H1 (cell line): ENCODE data around the gene ZNF654. TPM values are rescaled to one million over a fixed set of nuclear protein-coding genes. Genes with fewer than 3 reads are reported as not detected.

Experiments
- CTCF ChIA-PET: fragments of 300-600 bp; sonication (Branson Sonifier 250); formaldehyde crosslinking; loops from one replicate; lab custom pipeline; 2021; ENCODE audit not compliant: partially characterized antibody; lab: Charles Lee
- POLR2A ChIA-PET: fragments of 300-600 bp; sonication (Branson Sonifier 250); formaldehyde crosslinking; loops from one replicate; lab custom pipeline; 2021; ENCODE audit warnings: inconsistent platforms; ENCODE audit not compliant: partially characterized antibody; lab: Charles Lee
- DNase-seq, 2 experiments: peaks; one replicate each; pipeline versions ENCODE4 v3.0.0 to v3.0.0-alpha.2; 2010 to 2022; ENCODE audit warnings: low spot score in 2 of 2, low read depth in 1 of 2, mixed read lengths in 1 of 2
- FAIRE-seq: peaks from 2 replicates; lab custom pipeline; 2011; peaks lifted over from hg19 to GRCh38; lab: Jason Lieb, UNC
- H2AFZ ChIP-seq: 2 replicates; pipeline ENCODE4 v1.8.1; 2012; ENCODE audit warnings: low read length, inconsistent platforms
- H2AK5ac ChIP-seq: 2 replicates; pipeline ENCODE4 v1.6.1; 2013; ENCODE audit warnings: low read depth, low read length
- H2BK120ac ChIP-seq: replicated peaks from 2 replicates; pipeline ENCODE3; 2013; ENCODE audit warnings: low read depth, low read length, inconsistent platforms
- H2BK12ac ChIP-seq: 2 replicates; pipeline ENCODE4 v1.6.1; 2013; ENCODE audit warnings: low read depth, low read length
- H2BK15ac ChIP-seq: 2 replicates; pipeline ENCODE4 v1.6.1; 2013; ENCODE audit warnings: low read length
- H2BK20ac ChIP-seq: 2 replicates; pipeline ENCODE4 v1.6.1; 2013; ENCODE audit warnings: low read length
- H2BK5ac ChIP-seq: 2 replicates; pipeline ENCODE4 v1.6.1; 2013; ENCODE audit warnings: low read depth, low read length
- H3K14ac ChIP-seq: 2 replicates; pipeline ENCODE4 v1.6.1; 2013; ENCODE audit warnings: inconsistent platforms; ENCODE audit not compliant: insufficient read length
- H3K18ac ChIP-seq: 2 replicates; pipeline ENCODE4 v1.6.1; 2013; ENCODE audit warnings: low read length; ENCODE audit errors: extremely low read depth
- H3K23ac ChIP-seq: 2 replicates; pipeline ENCODE4 v1.6.1; 2013; ENCODE audit warnings: inconsistent platforms; ENCODE audit not compliant: insufficient read length
- H3K23me2 ChIP-seq: 2 replicates; pipeline ENCODE4 v1.6.1; 2013; ENCODE audit warnings: low read depth, low read length
- H3K27ac ChIP-seq: 2 replicates; pipeline ENCODE4 v1.6.1; 2011; ENCODE audit warnings: low read depth, low read length, inconsistent platforms
- H3K27me3 ChIP-seq, 4 experiments: replicated peaks in 1 of 4; 1 replicate in 1 of 4; 2 replicates in 3 of 4; pipeline versions ENCODE4 v1.6.1 to v1.8.1; 2011 to 2013; ENCODE audit warnings: low read length in 3 of 4, mild to moderate bottlenecking in 3 of 4, inconsistent platforms in 2 of 4, mixed read lengths in 2 of 4, moderate library complexity in 1 of 4; ENCODE audit not compliant: control insufficient read depth in 3 of 4, insufficient read depth in 3 of 4; ENCODE audit errors: extremely low read depth in 1 of 4
- H3K36me3 ChIP-seq, 4 experiments: 2 replicates each; pipeline versions ENCODE4 v1.6.1 to v1.8.1; 2011 to 2013; ENCODE audit warnings: mild to moderate bottlenecking in 4 of 4, low read length in 3 of 4, moderate library complexity in 2 of 4, control low read depth in 1 of 4, inconsistent platforms in 1 of 4; ENCODE audit not compliant: insufficient read depth in 4 of 4, control insufficient read depth in 2 of 4
- H3K4ac ChIP-seq: replicated peaks from 2 replicates; pipeline ENCODE3; 2013; ENCODE audit warnings: low read length, low read depth, mixed read lengths, inconsistent platforms; ENCODE audit not compliant: insufficient read length
- H3K4me1 ChIP-seq, 4 experiments: replicated peaks in 1 of 4; 1 replicate in 1 of 4; 2 replicates in 3 of 4; pipeline versions ENCODE4 v1.6.1 to v1.8.1; 2011 to 2013; ENCODE audit warnings: low read length in 3 of 4, inconsistent platforms in 2 of 4, mixed read lengths in 1 of 4; ENCODE audit not compliant: insufficient read depth in 4 of 4, control insufficient read depth in 3 of 4
- H3K4me2 ChIP-seq, 2 experiments: 2 replicates each; pipeline versions ENCODE4 v1.6.1 to v1.8.1; 2011 to 2013; ENCODE audit warnings: low read depth in 2 of 2, low read length in 2 of 2, control low read depth in 1 of 2, inconsistent platforms in 1 of 2, mild to moderate bottlenecking in 1 of 2; ENCODE audit not compliant: insufficient read depth in 1 of 2
- H3K4me3 ChIP-seq, 4 experiments: fragments of 200-600, 300-600 bp in 1 of 4; sonication (generic), shearing (Covaris generic), sonication (Bioruptor Twin) in 1 of 4; 2 replicates each; pipeline versions ENCODE4 v1.5.1 to v1.8.1; 2011 to 2016; ENCODE audit warnings: low read length in 4 of 4, low read depth in 3 of 4, control low read depth in 2 of 4, inconsistent platforms in 2 of 4, mild to moderate bottlenecking in 2 of 4, mixed read lengths in 1 of 4, moderate library complexity in 1 of 4; ENCODE audit not compliant: insufficient read depth in 2 of 4; ENCODE audit errors: extremely low read depth in 1 of 4
- H3K56ac ChIP-seq: replicated peaks from 2 replicates; pipeline ENCODE3; 2013; ENCODE audit warnings: low read depth, mild to moderate bottlenecking, mixed read lengths, low read length, inconsistent platforms; ENCODE audit not compliant: insufficient read length
- H3K79me1 ChIP-seq: 2 replicates; pipeline ENCODE4 v1.6.1; 2013; ENCODE audit warnings: low read depth, low read length, control low read depth
- H3K79me2 ChIP-seq, 2 experiments: 2 replicates each; pipeline versions ENCODE4 v1.6.1 to v1.8.1; 2012 to 2013; ENCODE audit warnings: low read length in 2 of 2, mild to moderate bottlenecking in 2 of 2, inconsistent platforms in 1 of 2; ENCODE audit not compliant: insufficient read depth in 2 of 2, control insufficient read depth in 1 of 2
- H3K9ac ChIP-seq, 4 experiments: replicated peaks in 1 of 4; 1 replicate in 1 of 4; 2 replicates in 3 of 4; pipeline versions ENCODE4 v1.6.1 to v1.8.1; 2011 to 2013; ENCODE audit warnings: low read depth in 3 of 4, low read length in 3 of 4, control low read depth in 2 of 4, mild to moderate bottlenecking in 2 of 4, moderate library complexity in 2 of 4, inconsistent platforms in 1 of 4; ENCODE audit errors: extremely low read depth in 1 of 4
- H3K9me3 ChIP-seq, 2 experiments: 2 replicates each; pipeline versions ENCODE4 v1.6.1 to v1.8.1; 2012 to 2013; ENCODE audit warnings: mild to moderate bottlenecking in 2 of 2, moderate library complexity in 2 of 2, control low read depth in 1 of 2, inconsistent platforms in 1 of 2, low read depth in 1 of 2, low read length in 1 of 2, mixed read lengths in 1 of 2; ENCODE audit not compliant: insufficient read depth in 2 of 2
- H4K20me1 ChIP-seq, 2 experiments: replicated peaks in 1 of 2; 2 replicates each; pipeline versions ENCODE3 to v1.8.1; 2011 to 2013; ENCODE audit warnings: inconsistent platforms in 2 of 2, low read length in 2 of 2, mild to moderate bottlenecking in 1 of 2; ENCODE audit not compliant: insufficient read depth in 2 of 2, control insufficient read depth in 1 of 2
- H4K5ac ChIP-seq: 2 replicates; pipeline ENCODE4 v1.6.1; 2013; ENCODE audit warnings: low read length, low read depth, mixed read lengths, inconsistent platforms; ENCODE audit not compliant: insufficient read length
- H4K8ac ChIP-seq: 2 replicates; pipeline ENCODE4 v1.8.0; 2013; ENCODE audit warnings: mild to moderate bottlenecking, moderate library complexity, low read length, inconsistent platforms; ENCODE audit not compliant: insufficient read depth; ENCODE audit errors: extremely low read depth
- H4K91ac ChIP-seq: replicated peaks from 2 replicates; pipeline ENCODE3; 2013; ENCODE audit warnings: low read length, mixed read lengths, inconsistent platforms; ENCODE audit not compliant: insufficient read length
- CHD1 ChIP-seq: IDR thresholded peaks from 2 replicates; pipeline ENCODE4 v1.6.1; 2012; ENCODE audit warnings: low read depth, low read length, improper control_type of control experiment
- EP300 ChIP-seq, 2 experiments: IDR thresholded peaks; 1 replicate in 1 of 2; 2 replicates in 1 of 2; pipeline ENCODE4 v1.6.1; 2011 to 2012; ENCODE audit warnings: low read depth in 2 of 2, low read length in 2 of 2, mild to moderate bottlenecking in 2 of 2, borderline replicate concordance in 1 of 2, inconsistent platforms in 1 of 2, moderate library complexity in 1 of 2
- EZH2 ChIP-seq: fragments of 200-600 bp; sonication (generic); IDR thresholded peaks from 2 replicates; pipeline ENCODE4 v1.7.1; 2012; ENCODE audit warnings: low read depth, mild to moderate bottlenecking, moderate library complexity, low read length, inconsistent platforms; ENCODE audit not compliant: severe bottlenecking
- GTF2F1 ChIP-seq: IDR thresholded peaks from 2 replicates; pipeline ENCODE4 v1.6.1; 2012; ENCODE audit warnings: low read depth, low read length, improper control_type of control experiment, borderline replicate concordance
- JUN ChIP-seq: IDR thresholded peaks from 2 replicates; pipeline ENCODE4 v1.6.1; 2011; ENCODE audit warnings: low read depth, mild to moderate bottlenecking, improper control_type of control experiment, low read length
- JUND ChIP-seq: IDR thresholded peaks from 2 replicates; pipeline ENCODE4 v1.6.1; 2011; ENCODE audit warnings: mild to moderate bottlenecking, improper control_type of control experiment, low read length
- KDM4A ChIP-seq: IDR thresholded peaks from one replicate; pipeline ENCODE4 v1.7.1; 2012; ENCODE audit warnings: low read depth, mild to moderate bottlenecking, moderate library complexity, low read length, inconsistent platforms; ENCODE audit not compliant: severe bottlenecking
- NANOG ChIP-seq: IDR thresholded peaks from 2 replicates; pipeline ENCODE4 v1.6.1; 2011; ENCODE audit warnings: low read length, low read depth, mild to moderate bottlenecking, inconsistent platforms; ENCODE audit not compliant: insufficient read depth, poor library complexity, severe bottlenecking
- NRF1 ChIP-seq: IDR thresholded peaks from 2 replicates; pipeline ENCODE4 v1.6.1; 2011; ENCODE audit warnings: mild to moderate bottlenecking, low read depth, low read length, improper control_type of control experiment
- POLR2AphosphoS5 ChIP-seq: IDR thresholded peaks from 2 replicates; pipeline ENCODE4 v1.6.1; 2011; ENCODE audit warnings: low read depth, low read length
- RXRA ChIP-seq: IDR thresholded peaks from 2 replicates; pipeline ENCODE4 v1.6.1; 2011; ENCODE audit warnings: low read depth, mild to moderate bottlenecking, low read length, moderate library complexity; ENCODE audit not compliant: insufficient read depth
- TAF7 ChIP-seq: optimal IDR thresholded peaks from 2 replicates; pipeline ENCODE3; 2011; ENCODE audit warnings: low read depth, mild to moderate bottlenecking, inconsistent platforms, low read length, moderate library complexity, borderline replicate concordance
- TCF12 ChIP-seq: IDR thresholded peaks from 2 replicates; pipeline ENCODE4 v1.6.1; 2011; ENCODE audit warnings: low read depth, mild to moderate bottlenecking, low read length
- ZNF274 ChIP-seq: IDR thresholded peaks from 2 replicates; pipeline ENCODE4 v1.7.0; 2012; ENCODE audit warnings: low read length, borderline replicate concordance; ENCODE audit errors: extremely low read depth
- polyA plus RNA-seq, 7 experiments: library from polyadenylated mRNA; depleted of rRNA in 3 of 7; stranded (reverse) in 5 of 7; unstranded in 2 of 7; fragments of >200 nt in 5 of 7; fragments of 200-250 nt in 2 of 7; gene quantifications; 1 replicate in 5 of 7; 2 replicates in 1 of 7; 4 replicates in 1 of 7; pipeline versions ENCODE4 v1.2.1 to v1.2.3, GENCODE V29; 2011 to 2013; ENCODE audit warnings: missing spikeins in 2 of 7, mixed read lengths in 2 of 7
- total RNA-seq: library from RNA; stranded (reverse); fragmentation: NEBNext Ultra II Directional; extraction: Animal tissue kit (Norgen Biotek cat#: 25700); gene quantifications from 2 replicates; pipeline ENCODE4 v1.2.1, GENCODE V29; 2021
- TF ChIP-seq, protein P1 (sequence below): IDR thresholded peaks from 2 replicates; pipeline ENCODE4 v1.6.1; 2011; ENCODE audit warnings: low read depth, mild to moderate bottlenecking, low read length; ENCODE audit not compliant: insufficient read depth

The ZNF654 gene
- total and polyA plus RNA-seq, 2 of the 8 experiments (the other 6 are each of a cell fraction or from before 2014, with no cell fraction given) = 0.47 to 5.3 TPM

GRCh38 chr3:88147261-88147660, 88.2 kb downstream of the ZNF654 start:
- H2AK5ac ChIP-seq = no peak overlapping the region
- no peak overlapping the region for H3K4ac ChIP-seq
- H2BK20ac ChIP-seq = no peak overlapping the region
- no peak overlapping the region for H3K4me3 ChIP-seq
- CTCF ChIA-PET = no interaction called here
- H4K5ac ChIP-seq = no peak overlapping the region
- no peak overlapping the region for H3K56ac ChIP-seq
- peaks cover 0 to 2% of the 10 kb centered on the region in 2 experiments for H4K20me1 ChIP-seq
- POLR2A ChIA-PET = interaction anchor here (3.5 kb wide), 1 partner anchor 88 kb away, joined by 17 read pairs; the partner anchor contains the start of genes CGGBP1 and ZNF654
- no peak for DNase-seq
- no peaks in the 10 kb centered on the region; a peak in 1 of 7 replicates for H3K4me1 ChIP-seq
- H3K4me2 ChIP-seq = no peak overlapping the region
- no peaks in the 10 kb centered on the region for H3K9me3 ChIP-seq
- no peak for FAIRE-seq
- no peaks in the 10 kb centered on the region for H3K27me3 ChIP-seq
- H3K79me1 ChIP-seq = no peaks in the 10 kb centered on the region
- no peak overlapping the region for H3K9ac ChIP-seq
- no peak overlapping the region for H2BK15ac ChIP-seq
- no peak overlapping the region for H3K27ac ChIP-seq
- H3K23ac ChIP-seq = no peak overlapping the region
- H3K79me2 ChIP-seq = peaks cover 3 to 63% of the 10 kb centered on the region in 2 experiments; a peak in 3 of 4 replicates
- H2BK5ac ChIP-seq = no peak overlapping the region
- H3K18ac ChIP-seq = no peak overlapping the region
- peaks cover 2% of the 10 kb centered on the region; the same call in 1 of the 2 replicates for H3K23me2 ChIP-seq
- no peak overlapping the region for H2BK120ac ChIP-seq
- H3K14ac ChIP-seq = no peak overlapping the region
- H3K36me3 ChIP-seq = no peaks in the 10 kb centered on the region
- no peak overlapping the region for H4K8ac ChIP-seq
- no peak overlapping the region for H4K91ac ChIP-seq
- H2AFZ ChIP-seq = no peak overlapping the region
- H2BK12ac ChIP-seq = no peak overlapping the region
- TF ChIP-seq TCF12 (no peak), JUN (no peak), EZH2 (no peak), GTF2F1 (no peak), TAF7 (no peak), ZNF274 (no peak), KDM4A (no peak), JUND (no peak), RXRA (no peak), NRF1 (no peak), NANOG (no peak), CHD1 (no peak), EP300 (IDR thresholded peaks at IDR 0.05; ENCODE audit: borderline replicate concordance in 1 of 2, low read depth in 2 of 2, low read length in 2 of 2) (no peak), POLR2AphosphoS5 (no peak)
- TF ChIP-seq, protein P1, sequence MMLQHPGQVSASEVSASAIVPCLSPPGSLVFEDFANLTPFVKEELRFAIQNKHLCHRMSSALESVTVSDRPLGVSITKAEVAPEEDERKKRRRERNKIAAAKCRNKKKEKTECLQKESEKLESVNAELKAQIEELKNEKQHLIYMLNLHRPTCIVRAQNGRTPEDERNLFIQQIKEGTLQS = no peak
